ENCODE data around the gene OR51E2.
"Not testable (repeated sequence)": the region's sequence is repeated elsewhere in the genome, so short reads cannot be mapped to it uniquely, and the experiment has no call there.

Gene OR51E2, protein sequence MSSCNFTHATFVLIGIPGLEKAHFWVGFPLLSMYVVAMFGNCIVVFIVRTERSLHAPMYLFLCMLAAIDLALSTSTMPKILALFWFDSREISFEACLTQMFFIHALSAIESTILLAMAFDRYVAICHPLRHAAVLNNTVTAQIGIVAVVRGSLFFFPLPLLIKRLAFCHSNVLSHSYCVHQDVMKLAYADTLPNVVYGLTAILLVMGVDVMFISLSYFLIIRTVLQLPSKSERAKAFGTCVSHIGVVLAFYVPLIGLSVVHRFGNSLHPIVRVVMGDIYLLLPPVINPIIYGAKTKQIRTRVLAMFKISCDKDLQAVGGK

DNA sequence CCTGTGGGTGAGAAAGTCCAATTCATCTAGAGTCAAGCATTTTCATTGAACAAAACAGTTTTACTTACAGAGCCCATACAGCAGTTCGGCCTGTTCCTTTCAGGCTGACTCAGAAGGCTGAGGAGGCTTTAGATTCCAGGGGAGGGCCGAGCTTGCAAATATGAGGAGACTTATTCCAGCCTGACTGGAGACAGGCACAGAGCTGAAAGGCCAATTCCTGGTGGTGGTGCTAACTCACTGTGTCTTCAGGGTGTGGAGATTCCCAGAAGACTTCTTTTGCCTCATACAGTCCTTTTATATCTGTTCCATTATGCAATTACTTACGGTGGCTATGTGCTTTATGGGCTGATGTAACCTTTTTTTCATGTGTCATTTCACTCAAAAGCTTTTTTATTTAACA, at the start of gene OR51E2:
Gene OR51E2 (minus strand): TSS at position 269 of the 400 bp plus-strand sequence. CDS start 15,142 bp downstream, outside the sequence.
- no peak for DNase-seq

DNA sequence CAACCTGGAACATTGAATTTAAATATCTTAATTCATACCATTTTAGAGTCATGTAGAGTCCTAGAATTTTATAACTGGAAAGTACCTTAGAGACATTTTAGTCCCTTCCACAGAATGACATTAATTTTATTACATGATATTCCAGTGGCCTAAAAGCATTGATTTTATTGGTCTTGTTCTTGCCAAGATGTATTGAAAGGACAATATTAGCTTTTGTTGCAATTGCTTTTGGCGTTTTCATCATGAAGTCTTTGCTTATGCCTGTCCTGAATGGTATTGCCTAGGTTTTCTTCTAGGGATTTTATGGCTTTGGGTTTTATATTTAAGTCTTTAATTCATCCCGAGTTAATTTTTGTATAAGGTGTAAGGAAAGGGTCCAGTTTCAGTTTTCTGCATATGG, 43.1 kb upstream of the OR51E2 start:
- no peak for DNase-seq

DNA sequence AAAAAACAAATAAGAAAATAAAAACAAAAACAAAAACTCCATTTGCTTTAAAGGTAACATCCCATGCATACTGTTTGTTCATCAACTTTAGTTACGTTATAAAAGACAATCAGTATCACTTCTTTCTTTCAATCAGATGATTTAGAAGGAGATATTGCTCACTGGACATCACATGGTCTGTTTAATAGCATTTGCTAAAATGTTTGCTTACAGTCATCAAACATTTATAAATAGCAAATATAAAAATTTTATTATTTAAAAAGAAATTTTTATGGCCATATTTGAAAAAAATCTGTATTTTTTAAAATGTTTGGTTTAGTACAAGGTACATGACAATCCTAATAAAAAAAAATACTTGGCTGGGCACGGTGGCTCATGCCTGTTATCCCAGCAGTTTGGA, 29.5 kb upstream of the OR51E2 start:
- DNase-seq, result no peak

DNA sequence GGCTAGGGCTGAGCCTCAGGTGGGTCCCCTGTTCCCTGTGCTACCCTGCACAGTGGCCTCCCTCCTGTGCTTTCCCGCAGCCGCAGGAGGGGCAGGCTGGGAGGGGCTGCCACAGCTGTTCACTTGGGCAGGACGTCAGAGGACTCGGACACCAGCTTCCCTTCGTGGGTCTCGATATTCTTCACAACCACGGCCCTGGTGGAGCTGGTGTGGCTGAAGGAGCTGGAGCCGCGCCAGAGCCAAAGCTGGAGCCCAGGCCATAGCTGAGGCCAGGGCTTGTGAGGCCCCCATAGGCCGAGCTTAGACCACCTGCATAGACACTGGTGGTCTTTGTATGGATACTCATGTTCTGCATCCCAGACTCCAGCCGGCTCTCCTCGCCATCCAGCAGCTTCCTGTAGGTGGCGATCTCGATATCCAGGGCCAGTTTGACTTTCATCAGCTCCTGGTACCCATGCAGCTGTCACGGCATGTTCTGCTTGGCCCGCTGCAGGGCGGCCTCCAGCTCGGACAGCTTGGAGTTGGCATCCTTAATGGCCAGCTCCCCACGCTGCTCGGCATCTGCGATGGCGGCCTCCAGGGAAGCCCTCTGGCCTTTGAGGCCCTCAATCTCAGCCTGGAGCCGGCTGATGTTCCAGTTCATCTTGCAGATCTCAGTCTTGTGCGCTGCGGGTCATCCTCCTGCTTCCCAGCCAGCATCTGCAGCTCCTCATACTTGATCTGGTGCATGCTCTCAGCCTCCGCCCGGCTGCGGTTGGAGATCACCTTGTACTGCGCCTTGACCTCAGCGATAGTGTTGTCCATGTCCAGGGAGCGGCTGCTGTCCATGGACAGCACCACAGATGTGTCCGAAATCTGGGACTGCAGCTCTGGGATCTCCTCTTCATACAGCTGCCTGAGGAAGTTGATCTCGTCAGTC, 25.2 kb upstream of the OR51E2 start:
- not testable (repeated sequence) for DNase-seq

DNA sequence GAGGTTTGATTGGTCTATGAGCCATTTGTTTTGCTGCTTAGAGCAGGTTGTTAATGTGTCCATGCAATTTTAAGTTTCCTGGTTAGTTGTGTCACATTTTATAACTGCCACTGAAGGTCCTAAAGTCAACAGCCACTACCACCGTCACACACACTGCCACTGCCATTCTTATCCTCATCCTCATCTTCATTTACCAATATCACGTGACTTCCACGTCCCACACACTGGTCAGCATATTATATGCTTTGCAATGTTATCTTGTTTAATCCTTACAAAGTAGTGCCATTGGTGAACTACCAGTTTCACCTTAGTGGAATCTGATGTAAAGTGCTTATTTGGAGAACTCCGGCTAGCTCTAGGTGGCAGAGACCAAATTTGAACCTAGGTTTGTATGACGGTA, 16.6 kb upstream of the OR51E2 start:
- no peak for DNase-seq

DNA sequence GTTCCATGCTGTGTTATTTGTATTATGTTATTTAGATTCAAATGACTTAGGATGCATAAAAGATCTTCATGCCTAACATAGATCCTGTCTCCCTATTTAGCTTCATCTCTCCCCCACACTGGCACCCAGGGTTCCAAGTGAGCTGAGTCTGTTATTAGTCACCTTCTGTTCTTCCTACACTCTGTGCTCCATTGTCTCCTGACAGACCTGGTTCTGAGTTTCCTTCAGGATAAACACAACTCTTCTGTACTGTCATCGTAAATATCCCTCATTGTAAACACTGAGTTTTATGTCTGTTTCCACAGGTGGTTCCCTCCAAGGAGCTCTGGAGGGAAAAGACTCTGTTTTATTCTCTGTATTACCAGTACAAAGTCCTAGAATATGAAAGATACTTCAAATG, 15.6 kb upstream of the OR51E2 start:
- DNase-seq, result no peak

DNA sequence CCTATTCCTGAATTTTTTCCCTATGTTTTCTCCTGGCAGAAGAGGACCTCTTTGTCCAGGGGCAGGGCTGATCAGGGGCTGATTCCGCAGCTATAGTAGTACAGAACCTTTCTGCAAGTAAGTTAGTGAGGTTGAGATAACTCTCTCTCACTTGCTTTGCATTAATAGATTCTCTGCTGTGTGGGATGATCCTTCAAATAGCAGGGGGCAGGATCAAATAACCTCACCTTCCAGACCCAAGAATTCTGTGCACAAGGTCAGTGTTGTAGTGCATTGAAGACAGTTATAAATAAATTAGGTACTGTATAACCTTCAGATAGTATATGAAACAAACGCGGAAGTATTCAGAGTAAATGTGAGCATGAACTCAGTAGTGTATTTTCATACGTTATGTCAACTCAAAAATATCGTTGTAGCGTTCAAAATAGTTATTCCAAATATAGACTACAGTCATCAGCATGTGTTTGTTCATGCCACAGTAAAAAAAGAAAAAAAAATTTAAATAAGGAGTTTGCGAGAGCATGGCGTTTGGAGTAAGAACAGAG, 7.2 kb upstream of the OR51E2 start:
- no peak for DNase-seq

DNA sequence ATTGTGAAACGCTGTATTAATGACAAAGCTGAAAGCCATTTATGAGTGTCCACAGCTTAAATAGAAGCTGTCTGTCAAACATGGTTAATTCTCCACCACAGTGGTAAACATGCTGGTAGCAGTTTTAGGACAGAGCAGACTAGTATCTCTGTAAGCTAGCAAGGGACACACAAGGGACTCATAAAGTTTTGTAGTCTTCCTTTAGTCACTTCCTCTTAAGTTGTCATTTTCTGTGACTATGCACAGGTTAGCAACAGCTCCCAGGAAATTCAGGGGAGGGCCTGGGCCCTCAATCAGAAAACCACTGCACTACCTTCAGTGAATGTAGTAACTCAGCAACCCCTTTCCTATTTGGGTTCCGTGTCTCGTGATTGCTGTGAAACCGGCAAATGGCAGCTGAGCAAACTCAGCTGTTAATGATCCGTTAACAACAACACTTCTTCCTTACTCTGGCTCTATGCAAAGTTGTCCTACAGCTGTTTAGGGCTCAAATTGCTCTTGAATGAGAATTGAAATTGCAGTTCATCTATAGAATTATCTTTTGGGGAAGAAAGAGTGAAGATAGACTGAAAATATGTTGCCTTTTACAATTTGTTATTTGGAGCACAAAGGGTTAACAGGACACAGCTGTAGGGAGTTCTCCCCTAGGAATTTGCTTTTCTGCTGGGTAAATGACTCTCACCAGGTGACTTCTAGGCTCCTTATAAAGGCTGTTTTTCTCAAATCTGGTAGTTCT, 6.6 kb upstream of the OR51E2 start, which contains the start of gene MMP26:
Gene MMP26 (plus strand): TSS at position 731 of the 736 bp plus-strand sequence.
- no peak for DNase-seq

DNA sequence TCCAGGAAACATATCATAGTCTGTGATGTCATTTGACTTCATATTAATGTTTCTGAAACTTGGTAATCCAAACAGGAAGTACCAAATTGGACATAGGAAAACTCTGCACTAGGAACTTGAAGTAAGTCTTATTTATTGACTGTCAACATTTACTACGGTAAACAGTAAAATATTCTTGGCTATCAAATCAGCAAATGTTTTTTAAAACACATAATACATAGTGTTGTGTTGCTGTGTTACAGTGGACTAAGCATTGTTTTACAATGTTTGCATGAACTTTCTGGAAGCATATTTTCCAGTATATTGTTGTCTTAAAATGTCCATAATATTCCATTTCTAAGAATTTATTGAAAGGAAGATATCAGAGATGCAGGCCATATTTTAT, 2.8 kb upstream of the OR51E2 start:
- no peak for DNase-seq

DNA sequence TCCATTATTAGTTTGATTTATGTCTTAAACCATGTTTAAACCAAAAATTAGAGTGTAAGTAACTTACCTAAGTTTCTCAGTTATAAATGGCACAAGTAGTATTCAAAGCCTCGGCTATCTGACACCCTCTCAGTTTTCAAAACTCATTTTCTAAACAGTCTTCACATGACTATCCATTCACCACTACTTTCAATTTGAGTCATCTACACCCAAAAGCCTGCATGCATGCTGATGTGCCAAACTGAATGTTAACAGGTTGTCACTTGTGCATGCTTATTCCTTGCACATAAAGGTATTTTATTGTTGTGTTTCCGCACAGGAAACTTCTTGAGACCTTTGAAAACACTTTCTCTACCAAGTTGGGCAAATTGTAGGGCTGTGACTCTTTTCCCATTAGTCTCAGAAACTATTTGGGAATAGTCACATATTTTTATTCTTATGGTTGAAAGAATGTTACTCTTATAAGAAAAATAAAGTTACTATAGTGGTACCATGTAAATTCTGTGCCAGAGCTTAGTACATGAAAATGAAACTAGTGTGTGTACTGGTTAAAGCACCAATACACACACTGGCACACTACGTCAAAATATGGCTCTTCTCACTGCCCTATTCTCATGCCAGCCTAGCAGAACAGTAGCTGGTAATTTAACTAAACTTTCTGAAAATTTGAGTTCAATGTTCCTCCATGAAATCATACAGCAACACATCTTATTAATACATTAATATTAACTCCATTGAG, 2.2 kb upstream of the OR51E2 start:
- no peak for DNase-seq

DNA sequence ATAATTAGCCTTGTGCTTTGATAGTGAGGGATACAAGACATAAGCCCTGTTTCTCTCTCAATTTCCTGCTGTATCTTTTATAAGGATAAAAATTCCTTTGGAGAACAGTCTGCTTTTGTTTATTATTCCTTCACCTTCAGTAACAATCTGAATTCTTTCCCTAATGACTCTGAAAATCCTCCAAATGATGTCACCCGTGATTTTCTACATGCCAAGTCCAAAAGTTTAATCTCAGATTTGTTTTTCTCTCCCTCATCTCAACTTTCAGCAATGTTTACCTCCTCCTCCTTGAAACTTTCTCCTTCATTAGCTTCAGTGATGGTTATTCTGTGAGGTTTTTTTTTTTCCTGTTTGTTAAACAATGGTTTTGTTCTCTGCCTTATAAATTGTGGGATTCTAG, 2.2 kb downstream of the OR51E2 start:
- no peak for DNase-seq

DNA sequence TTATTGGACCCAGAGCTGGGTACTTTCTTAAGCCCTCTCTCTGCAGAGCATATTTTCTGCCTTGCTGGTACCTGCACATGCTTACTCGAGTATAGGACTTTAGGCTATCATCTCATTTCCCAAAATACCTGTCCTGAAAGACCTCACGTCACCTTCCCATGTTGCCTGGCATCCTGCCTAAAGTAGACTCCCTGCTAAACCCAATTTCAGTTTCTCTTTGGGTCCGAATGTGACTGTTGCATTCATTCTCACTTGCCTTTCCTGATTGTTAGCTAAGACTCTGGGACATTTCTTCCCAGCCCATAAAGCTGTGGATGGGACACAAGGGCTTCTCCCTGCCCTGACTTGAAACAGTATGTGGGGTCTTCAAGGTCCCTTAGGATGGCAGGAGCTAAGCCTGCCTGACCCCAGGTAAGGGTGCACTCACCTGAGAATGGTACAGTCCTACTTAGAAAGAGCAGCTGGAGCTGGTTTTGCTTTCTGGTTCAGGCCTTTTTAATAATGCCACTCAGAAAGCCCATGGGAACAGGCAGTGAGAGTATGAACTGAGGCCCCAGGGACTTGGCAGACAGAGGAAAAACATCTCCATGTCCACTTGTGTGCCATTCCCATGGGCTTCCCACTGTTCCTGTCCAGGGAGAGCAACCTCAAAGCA, 12.9 kb downstream of the OR51E2 start:
- DNase-seq, result no peak

DNA sequence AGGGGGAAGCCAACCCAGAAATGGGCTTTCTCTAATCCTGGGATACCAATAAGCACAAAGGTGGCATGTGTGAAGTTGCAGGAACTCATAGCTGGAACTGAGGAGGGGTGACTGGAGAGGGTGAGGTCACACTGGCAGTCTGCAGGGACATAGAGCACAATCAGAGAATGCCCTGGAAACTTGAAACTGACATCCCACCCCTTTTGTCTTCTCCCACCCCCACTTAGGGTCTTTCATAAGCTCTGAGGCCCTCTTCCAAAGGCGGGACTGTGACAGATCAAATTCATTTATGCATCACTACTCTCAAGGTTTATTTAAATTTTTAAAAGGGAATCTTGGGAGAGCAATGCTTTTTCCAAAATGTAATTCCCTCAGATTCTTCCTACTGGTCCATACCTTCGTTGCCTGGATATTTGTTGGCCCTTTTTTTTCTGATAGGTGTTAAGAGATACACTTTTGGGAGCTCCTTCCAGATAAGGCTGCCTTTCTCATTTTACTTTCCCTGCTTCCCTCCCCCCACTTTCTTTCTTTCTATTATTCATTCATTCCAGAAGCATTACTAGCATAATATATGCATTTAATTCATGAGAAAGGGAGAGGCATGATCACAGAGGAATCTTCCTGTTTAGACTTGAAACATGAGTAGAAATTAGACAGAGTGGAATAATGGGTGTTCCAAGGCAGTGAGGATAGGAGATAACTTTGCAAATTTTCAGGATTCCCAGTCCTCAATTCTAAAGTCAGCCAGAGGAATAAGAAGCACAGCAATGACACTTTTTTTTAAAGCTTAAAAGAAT, 14.8 kb downstream of the OR51E2 start:
- DNase-seq, result no peak

DNA sequence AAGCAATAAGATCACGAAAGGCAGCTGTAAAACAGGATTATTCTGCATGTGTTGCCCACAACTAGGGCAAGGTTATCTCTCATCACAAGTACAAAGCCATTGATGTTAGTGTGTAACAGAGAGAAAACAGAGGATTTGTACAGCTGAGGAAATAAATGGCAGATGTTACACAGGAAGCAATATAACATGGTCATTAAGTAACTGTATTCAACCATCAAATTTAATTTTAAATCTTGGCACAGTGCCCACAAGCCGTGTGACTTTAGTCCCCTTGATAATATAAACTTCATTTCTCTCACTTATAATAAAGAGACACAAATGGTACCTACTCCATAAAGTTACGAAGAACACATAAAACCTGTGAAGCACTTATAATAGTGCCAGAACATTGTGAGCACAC, 17.3 kb downstream of the OR51E2 start:
- no peak for DNase-seq

DNA sequence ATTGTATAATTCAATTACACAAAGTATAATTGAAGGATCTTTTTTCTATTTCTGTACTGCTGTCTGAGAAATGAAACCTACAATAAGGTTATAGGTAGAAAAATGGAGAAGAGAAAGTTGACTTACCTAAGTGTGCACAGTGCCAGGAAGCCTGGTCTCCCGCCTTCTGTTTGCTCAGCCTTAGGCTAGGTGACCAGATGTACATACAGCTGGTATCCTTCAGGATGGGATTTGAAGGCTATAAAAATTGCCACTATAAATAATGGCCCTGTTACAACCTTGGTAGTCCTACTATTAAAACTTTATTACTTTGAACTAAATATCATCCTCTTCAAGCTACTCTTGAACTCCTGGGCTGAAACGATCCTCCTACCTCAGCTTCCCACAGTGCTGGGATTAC, 19.7 kb downstream of the OR51E2 start:
- no peak for DNase-seq

DNA sequence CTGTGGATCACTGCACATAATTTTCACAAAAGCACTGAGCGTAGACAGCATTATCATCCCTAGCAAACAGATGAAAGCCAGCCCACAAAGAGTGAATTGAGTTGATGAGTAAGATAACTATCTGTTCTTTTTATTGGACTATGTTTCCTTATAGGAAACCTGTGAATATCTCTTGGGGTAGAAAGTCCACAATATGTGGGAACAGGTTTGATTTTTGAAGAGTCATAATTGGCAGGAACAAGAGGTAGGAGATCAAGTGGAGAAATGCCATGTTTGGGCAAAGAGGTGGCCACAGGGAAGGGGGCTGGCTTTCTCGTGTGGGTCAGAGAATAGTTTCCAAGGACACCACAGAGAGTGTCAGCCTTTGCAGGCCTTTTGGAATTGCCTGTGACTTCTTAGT, 23.9 kb downstream of the OR51E2 start:
- no peak for DNase-seq

DNA sequence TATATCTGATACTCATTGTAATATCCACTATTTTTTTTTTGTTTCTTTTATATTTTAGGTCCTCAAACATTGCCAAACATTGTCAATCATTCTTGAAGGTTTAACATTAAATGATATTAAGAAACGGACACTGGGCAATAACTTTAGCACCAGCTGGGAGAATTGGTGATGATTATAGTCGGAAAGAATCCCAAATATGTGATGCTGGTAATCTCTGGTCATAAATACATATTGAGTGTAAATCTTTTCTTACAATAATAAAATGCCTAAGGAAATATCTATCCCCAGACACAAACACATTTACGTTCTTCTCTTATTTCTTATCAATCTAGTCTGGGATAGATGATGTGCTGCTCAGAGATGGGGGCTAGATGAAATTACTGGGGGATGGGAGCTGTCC, 25.2 kb downstream of the OR51E2 start:
- DNase-seq, result no peak

DNA sequence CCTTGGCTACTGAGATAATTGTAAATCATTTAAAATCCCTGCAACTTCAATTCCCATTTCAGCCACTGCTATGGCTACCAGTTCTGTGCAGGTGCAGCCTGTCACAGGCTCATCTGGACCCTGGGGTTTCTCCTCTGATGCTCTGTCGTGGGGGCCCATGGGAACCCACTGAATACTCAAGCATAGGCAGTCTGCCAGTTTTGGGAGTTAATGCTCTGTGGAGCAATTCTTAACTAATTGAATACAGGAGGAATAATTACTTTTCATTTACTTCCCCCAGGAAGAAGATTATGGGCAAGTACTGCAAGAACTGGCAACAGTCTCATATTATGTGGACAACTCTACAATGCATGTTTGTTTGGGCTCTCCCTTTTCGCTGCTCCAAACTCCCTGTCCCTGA, 25.9 kb downstream of the OR51E2 start:
- DNase-seq, result no peak

DNA sequence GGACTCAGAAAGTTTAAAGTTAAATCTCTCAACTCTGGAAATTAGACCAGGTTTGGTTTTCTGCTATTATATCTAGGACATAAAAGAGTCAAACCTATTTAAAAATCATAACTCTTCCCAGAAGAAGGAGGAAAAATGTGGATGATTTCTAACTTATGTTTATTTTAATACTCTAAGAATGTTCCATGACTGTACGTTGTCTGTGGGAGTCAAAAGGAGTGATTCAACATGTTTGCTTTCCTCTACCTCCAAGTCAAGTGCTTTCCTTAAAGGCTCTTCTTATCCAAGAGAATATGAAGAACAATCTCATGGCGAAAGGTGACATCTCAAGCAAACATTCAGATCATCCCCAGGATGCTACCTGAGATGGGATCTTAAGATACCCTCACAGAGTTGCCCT, 32.2 kb downstream of the OR51E2 start:
- DNase-seq, result no peak

DNA sequence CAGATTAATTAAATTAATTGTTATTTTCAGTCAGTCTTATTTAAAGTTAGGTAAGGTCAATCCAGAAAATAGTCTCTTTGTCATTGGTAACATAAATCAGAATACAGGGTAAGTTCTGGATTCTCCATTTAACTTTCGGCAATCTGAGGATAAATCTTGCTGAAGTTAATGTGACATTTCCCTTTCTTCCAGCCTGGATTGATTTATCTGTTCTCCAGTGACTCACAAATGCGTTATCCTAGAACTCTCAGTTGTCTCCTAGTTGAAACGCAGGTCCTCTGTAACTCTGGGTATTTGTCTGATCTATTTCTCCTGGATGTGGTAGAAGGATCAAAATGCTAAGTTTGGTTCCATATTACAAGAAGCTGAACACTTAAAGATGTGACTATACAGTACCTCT, 32.9 kb downstream of the OR51E2 start:
- DNase-seq, result no peak

DNA sequence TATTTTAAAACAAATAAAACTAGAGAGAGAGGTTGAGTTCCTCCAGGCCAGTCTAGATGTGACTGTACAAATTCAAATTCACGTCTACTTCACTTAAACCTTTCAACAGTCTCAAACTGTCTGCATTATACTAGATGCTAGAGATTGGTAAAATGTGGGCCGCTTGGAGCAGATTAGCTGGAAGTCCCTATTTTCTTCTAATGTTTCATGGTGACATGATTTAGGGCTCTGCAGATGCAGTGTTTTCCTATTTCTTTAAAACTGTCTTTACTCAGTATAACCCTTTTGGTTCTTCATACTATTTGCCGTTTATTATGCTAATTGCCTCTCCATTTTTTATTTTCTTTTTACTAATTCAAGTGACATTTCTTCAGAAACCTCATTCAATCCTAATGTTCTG, 33.5 kb downstream of the OR51E2 start:
- DNase-seq, result no peak
